Suprapubic skin (tissue), 4 donors: ENCODE data around the gene TMEM175. TPM values are rescaled to one million over a fixed set of nuclear protein-coding genes. Genes with fewer than 3 reads are reported as not detected.

Source experiments
- DNase-seq, 2 donors: peaks; one replicate each; pipeline ENCODE4 v3.0.0-alpha.2; 2019; ENCODE audit warnings: low spot score in 2 of 2
- H3K27ac ChIP-seq: fragments of 200-600 bp; sonication (generic); one replicate; pipeline ENCODE4 v1.5.1; 2019
- H3K27me3 ChIP-seq: fragments of 200-600 bp; sonication (generic); one replicate; pipeline ENCODE4 v1.5.1; 2019
- H3K36me3 ChIP-seq: fragments of 200-600 bp; sonication (generic); one replicate; pipeline ENCODE4 v1.5.1; 2019
- H3K4me1 ChIP-seq: fragments of 200-600 bp; sonication (generic); one replicate; pipeline ENCODE4 v1.5.1; 2019
- H3K4me3 ChIP-seq: fragments of 200-600 bp; sonication (generic); one replicate; pipeline ENCODE4 v1.5.1; 2019; ENCODE audit warnings: mild to moderate bottlenecking
- H3K9me3 ChIP-seq: fragments of 200-600 bp; sonication (generic); one replicate; pipeline ENCODE4 v1.5.1; 2019
- EP300 ChIP-seq: sonication (generic); formaldehyde crosslinking; IDR thresholded peaks from one replicate; pipeline ENCODE4 v1.6.1; 2017; ENCODE audit warnings: antibody characterized with exemption
- POLR2A ChIP-seq, 2 donors: fragments of 450-650 bp; IDR thresholded peaks; one replicate each; pipeline ENCODE4 v1.6.1; 2017; ENCODE audit warnings: antibody characterized with exemption in 2 of 2, mild to moderate bottlenecking in 2 of 2, moderate library complexity in 2 of 2
- POLR2AphosphoS5 ChIP-seq, 3 donors: sonication (generic); formaldehyde crosslinking; IDR thresholded peaks; one replicate each; pipeline ENCODE4 v1.6.1; 2017; ENCODE audit warnings: antibody characterized with exemption in 3 of 3
- WGBS: methylation state at CpG from one replicate; pipeline ENCODE4 v1.1.5; 2018; 5-methylcytosine and 5-hydroxymethylcytosine counted together
- total RNA-seq, 4 donors: library from RNA; depleted of rRNA; stranded (reverse); fragments of >200 nt; gene quantifications; one replicate each; pipeline ENCODE4 v1.1.0, GENCODE V29; 2016
- TF ChIP-seq, protein P1 (sequence below), 2 donors: fragments of 200-600 bp in 1 of 2; fragments of 450-650 bp in 1 of 2; sonication (generic) in 1 of 2; IDR thresholded peaks; one replicate each; pipeline ENCODE4 v1.5.1; 2016 to 2019; ENCODE audit warnings: antibody characterized with exemption in 2 of 2, mild to moderate bottlenecking in 1 of 2, moderate library complexity in 1 of 2

The TMEM175 gene
- total RNA-seq, 4 donors from 2014 or later = 41.1 to 98.3 (median 65.3) TPM

DNA sequence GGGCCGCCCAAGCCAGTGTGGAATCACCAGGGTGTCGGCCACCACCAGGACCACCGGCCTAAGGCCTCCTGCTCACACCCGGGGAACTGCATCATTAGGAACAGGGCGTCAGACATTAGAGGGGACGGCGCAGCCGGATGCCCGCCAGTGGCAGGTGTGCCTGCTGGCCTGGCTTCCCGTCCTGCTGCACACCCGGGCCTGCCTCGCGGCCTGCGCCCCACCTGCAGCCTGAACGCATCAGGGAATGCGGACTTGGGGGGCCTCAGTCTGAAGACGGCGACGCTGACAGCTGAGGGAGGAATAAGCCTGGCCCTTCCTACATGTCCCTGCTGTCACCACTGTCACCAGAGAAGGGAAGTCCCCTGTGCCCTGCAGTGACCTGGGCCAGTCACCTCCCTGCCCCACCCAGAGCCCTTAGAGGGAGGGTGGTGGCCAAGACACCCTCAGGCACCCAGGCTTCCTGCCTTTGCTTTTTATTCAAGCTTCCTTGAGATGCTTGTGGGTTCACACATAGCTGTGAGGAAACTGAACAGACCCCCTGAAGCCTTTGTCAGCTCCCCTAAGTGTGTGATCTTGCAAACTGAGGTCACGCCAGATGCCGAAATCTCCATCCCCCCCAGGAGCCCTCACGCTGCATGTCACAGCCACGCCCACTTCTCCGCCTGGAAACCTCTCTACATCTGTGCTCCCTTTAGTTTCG lies 37.9 kb downstream of the TMEM175 start:
- 78% methylated on average over 14 of the region's 25 CpGs for WGBS
- H3K4me1 ChIP-seq = peaks cover 35% of the 10 kb centered on the region

DNA sequence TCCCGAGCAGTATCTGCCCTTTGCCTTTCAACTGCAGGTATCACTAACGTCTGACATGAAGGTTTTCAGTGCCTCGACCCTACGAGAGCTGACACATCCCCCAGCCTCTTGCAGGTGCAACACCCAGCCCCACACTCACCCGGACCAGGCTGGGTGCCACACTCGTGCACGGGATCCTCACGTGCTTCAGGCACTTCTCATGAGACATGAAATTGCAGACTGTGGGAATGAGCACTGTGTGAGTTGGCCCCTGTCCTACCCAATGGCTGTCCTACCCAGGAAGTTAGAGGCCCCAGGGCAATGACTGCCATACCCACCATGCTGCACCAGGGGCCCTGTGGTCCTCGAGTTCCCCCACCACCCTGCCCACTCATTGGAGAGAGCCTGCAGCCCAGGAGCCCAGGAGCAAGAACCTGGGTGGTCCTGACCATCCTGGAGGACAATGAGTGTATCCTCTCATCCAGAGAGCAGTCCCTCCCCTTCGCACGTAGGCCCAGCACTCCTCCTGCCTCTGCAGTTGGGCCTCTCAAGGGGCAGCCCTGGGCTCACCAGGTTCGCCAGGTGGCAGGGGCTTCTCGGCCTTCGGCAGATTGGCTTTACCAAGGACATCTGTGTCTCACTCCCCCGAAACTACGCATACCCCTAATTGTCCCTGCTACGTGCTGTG lies 38.7 kb downstream of the TMEM175 start:
- Histone ChIP-seq H3K4me1 (peaks cover 35% of the 10 kb centered on the region), H3K27ac (no peak overlapping the region), H3K4me3 (peak overlapping the region; percentile 76), H3K36me3 (peaks cover 12% of the 10 kb centered on the region), H3K9me3 (no peaks in the 10 kb centered on the region), H3K27me3 (no peaks in the 10 kb centered on the region)
- TF ChIP-seq EP300 = no peak
- 45% methylated on average over 6 of the region's 17 CpGs for WGBS
- DNase-seq = no peak

More for the DNA sequence above, 37.9 kb downstream of the TMEM175 start:
- DNase-seq = no peak
- Histone ChIP-seq H3K27me3 (no peaks in the 10 kb centered on the region), H3K4me3 (no peak overlapping the region), H3K27ac (no peak overlapping the region), H3K36me3 (peaks cover 20% of the 10 kb centered on the region), H3K9me3 (no peaks in the 10 kb centered on the region)
- TF ChIP-seq POLR2A (IDR thresholded peaks at IDR 0.05) (no peak), POLR2AphosphoS5 (IDR thresholded peaks at IDR 0.05) (no peak), EP300 (no peak)
- TF ChIP-seq, protein P1, sequence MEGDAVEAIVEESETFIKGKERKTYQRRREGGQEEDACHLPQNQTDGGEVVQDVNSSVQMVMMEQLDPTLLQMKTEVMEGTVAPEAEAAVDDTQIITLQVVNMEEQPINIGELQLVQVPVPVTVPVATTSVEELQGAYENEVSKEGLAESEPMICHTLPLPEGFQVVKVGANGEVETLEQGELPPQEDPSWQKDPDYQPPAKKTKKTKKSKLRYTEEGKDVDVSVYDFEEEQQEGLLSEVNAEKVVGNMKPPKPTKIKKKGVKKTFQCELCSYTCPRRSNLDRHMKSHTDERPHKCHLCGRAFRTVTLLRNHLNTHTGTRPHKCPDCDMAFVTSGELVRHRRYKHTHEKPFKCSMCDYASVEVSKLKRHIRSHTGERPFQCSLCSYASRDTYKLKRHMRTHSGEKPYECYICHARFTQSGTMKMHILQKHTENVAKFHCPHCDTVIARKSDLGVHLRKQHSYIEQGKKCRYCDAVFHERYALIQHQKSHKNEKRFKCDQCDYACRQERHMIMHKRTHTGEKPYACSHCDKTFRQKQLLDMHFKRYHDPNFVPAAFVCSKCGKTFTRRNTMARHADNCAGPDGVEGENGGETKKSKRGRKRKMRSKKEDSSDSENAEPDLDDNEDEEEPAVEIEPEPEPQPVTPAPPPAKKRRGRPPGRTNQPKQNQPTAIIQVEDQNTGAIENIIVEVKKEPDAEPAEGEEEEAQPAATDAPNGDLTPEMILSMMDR (IDR thresholded peaks at IDR 0.05) = no peak

DNA sequence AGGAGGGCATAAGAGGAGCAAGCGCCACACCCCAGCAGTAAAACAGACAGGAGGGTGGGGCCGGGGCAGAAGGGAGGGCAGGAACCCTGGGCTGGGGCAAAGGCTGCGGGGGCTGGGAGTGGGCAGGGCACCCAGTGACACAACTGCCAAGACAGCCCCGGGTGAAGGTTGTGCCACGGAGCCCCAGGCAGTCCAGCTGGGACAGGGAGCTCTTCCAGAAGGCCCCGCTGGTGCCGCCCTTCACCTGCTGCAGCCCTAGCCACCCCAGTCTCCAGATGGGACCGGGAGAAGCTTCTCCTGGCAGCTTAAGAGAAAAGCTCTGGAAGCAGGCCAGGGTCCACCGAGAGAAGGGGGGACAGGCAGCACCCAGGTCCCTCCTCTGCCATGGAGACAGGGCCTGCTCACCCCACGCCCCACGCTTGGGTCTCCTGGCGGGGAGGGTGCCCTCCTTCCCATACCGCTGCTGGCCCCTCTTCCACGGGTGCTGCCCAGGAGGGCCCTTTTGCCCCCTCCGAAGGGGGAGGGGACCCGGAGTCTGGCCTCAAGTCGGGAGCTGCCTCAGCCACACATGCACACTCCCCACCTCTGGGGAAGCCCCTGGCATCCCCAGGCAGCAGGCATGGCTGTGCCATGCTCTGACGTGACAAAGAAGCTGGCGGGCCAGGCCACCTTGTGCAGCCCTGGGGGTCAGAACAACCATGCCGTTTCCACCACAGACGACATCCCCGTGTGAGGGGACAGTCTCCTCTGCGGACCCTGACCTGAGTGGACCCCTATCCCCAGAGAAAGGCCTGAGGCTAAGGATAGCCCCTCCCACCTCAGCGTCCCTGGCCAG lies 39.6 kb downstream of the TMEM175 start:
- Histone ChIP-seq H3K27ac (no peak overlapping the region), H3K4me3 (peak overlapping the region; percentile 76), H3K4me1 (peaks cover 35% of the 10 kb centered on the region), H3K9me3 (no peaks in the 10 kb centered on the region), H3K36me3 (peaks cover 3% of the 10 kb centered on the region), H3K27me3 (no peaks in the 10 kb centered on the region)
- TF ChIP-seq POLR2AphosphoS5 (IDR thresholded peaks at IDR 0.05) (no peak), EP300 (no peak), POLR2A (IDR thresholded peaks at IDR 0.05) (no peak)
- TF ChIP-seq, protein P1 (IDR thresholded peaks at IDR 0.05) = no peak
- DNase-seq = no peak
- 34% methylated on average over 6 of the region's 24 CpGs for WGBS

DNA sequence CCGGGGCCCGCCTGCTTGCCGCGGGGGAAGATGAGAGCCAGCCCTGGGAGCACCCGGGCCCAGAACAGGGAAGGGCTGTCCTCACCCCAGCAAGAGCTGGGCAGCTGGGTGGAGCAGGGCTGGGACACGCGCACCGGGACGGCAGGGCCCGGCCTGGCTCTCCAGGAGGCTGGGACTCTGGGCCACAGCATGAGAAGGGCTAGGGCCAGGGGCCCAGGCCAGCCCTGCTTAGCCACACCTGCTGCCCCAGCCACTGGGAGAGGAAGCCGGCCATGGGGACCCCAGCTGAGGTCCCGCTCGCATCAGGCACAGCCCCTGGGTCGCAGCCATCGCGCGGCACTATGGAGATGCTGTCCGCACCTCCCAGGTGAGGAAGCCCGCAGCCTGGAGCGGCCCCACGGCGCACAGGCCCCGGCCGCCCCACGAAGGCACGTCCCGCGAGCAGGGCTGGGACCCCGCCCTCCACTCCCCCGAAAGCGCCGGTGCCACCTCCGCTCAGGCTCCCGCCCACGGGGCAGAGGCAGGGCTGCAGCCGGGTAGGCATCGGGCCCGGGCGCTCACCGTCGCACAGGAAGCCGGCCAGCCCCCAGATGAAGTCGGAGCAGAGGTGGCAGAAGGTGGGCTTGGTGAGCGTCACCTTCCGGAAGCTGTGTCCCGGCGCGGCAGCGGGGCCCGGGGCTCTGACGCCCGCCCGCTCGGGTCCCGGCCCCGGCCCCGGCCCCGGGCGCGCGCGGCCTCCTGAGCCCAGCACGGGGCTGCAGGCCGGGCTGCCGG lies 40.6 kb downstream of the TMEM175 start:
- DNase-seq = no peak
- 0% methylated on average over 6 of the region's 65 CpGs for WGBS
- no peaks in the 10 kb centered on the region for H3K9me3 ChIP-seq
- H3K27me3 ChIP-seq = no peaks in the 10 kb centered on the region
- H3K36me3 ChIP-seq = no peaks in the 10 kb centered on the region
- H3K4me3 ChIP-seq = peak overlapping the region; percentile 76
- no peak overlapping the region for H3K27ac ChIP-seq
- TF ChIP-seq, protein P1 (IDR thresholded peaks at IDR 0.05) = no peak
- TF ChIP-seq POLR2A (IDR thresholded peaks at IDR 0.05) (no peak), EP300 (no peak), POLR2AphosphoS5 (IDR thresholded peaks at IDR 0.05) (no peak)
- H3K4me1 ChIP-seq = peaks cover 35% of the 10 kb centered on the region
